ENCODE measurements around the gene SLC9A3.
A peak's percentile ranks its signal among the peaks of the same experiment; 100 is the strongest.

The SLC9A3 gene

DNA sequence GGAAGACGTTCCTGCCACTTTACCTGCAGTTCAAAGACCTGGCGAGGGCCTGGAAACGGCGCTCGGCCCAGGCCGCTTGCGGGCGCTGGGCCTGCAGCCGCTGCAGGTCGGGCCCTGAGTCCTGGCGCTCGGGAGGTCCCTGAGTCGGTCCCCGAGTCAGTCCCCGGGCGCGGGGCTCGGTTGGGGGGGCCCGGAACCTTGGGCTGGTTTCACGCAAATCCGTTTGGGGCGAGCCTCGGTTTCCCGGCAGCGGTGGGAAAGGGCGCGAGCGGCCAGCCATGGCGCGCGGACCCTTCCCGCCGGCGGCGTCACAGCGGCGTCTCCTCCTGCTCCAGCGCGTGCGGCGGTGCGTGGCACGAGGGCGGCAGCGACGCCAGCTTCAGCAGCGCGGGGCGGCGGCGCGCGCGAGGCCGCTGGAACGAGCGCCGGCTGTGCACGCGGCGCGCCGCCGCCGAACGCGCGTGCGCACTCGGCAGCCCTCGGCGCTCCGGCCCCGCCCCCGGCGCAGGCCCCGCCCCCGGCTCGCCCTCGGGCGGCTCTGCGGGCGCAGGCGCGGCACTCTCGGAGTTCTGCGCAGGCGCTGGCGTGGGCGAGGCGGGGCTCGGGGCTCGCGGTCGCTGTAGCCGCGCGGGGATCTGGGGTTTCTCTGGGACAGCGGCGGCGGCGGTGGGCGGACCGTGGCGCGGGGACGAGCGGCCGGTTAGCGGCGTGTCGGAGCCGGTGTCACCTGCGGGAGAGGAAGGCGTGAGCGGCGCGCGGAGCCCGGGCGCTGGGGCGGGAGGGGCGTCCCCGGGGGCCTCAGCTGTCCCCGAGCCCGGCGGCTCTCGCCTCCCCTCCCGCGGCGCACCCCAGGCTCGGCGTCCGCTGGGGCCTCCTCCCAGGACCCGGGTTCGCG, 51.3 kb downstream of the SLC9A3 start:
- DNase-seq: peak; percentile 76

DNA sequence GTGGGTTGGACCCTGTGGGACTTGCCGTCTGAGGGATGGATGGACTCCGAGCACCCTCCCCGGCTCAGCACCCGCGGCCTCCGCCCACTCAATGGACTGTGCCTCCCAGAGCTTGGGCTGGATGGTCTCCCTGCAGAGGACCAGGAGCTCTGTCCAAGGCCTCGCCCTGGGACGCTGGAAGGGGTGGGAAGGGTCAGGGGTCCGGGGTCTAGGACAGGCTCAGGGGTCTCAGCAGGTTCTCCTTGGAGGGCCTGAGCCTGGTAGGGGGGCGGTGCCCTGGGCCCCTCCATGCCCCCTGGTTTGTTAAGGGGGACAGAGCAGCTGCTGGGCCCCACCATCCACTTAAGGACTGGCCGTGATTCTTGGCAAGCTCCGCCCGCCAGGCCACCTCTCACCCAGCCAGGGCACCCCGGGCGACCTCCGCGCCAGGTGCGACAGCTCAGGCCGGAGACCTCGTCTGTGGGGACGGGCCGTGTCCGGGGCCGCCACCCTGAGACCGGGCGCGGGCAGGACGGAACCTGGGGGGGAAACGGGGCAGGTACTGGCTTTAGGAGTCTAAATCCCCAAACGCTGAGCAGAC, 52.1 kb downstream of the SLC9A3 start:
- no peak for DNase-seq

DNA sequence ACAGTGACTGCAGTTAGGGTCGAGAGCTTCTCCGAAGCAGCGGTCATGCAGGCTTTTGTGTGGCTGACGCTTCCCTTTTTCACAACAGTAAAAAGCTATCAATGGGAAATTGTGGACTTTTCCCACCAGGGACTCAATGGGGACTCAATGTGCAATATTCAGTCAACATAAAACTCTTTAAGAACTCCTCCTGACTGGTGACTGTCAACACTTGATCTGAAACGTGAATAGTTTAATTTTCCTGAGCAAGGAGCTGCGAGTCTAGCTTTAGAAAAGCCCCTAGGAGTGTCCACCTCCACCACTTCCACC, 52.5 kb downstream of the SLC9A3 start:
- peak; percentile 63 for DNase-seq

DNA sequence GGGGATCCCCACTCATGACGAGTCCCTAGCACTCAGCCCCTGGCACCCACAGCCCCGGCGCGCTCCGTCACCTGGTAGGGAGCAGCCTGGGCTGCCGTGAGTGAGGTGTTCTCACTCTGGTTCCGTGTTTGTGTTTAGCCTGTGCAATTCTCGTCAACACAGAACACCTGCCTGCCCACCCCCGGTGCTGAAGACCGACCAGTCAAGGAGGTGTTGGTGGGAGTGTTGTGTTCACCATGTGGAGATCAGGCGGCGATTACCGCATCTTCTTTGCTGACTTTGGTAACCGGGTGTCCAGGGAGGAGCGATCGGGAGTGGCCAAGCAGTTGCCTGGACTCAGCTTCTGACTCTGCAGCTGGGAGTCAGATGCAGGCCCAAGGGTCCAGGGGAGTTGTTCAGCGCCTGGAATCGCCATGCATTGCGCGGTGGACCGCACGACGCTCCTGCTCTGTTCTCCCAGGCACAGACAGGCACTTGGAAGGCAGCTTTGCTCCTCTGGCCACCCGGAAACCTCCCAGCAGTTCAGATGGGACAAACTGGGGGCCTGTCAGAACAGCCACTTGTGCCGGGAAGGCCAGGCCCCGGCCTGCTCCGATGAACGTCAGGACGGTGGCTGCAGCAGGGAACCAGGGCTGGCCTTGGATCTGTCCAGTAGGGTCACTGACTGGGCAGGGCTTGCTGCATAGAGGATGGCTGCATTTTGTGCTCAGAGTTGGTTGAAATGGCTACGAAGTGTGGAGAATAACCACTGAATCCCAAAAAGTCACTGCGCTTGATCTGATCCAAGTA, 53.1 kb downstream of the SLC9A3 start:
- no peak for DNase-seq

DNA sequence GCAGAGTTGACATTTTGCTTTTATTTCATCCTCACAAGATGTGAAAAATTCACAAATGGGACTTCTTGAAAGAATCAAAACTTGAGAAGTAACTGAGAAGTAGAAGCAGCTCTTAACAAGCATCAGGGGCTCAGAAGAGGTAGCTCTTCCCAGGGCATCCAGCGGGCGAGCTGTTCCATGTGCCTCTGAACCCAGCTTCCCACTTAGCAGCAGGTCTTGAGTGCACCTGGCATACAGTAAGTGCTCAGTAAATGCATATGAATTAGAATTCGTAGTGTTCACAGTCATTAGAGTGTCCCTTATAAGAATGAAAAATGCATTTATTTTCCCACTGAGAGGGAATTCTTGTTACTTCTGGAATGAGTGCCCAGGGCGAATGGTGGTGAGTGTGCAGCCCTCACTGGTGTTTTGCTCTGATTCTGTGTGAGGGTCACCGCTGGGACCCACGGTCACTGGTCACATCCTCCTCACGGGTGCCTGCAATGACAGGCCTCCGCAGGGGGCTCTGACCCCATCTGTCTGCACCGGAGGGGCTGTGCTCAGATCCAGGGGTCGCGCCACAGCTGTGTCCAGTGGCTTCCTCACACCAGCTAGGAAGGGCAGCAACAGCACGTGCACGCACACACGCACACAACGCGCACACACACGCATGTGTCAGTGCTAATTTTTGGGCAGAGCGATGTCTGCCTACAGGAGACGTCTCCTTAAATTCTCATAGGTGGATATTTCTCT, 54.3 kb downstream of the SLC9A3 start:
- no peak for DNase-seq

GRCh38 chr5:468401-468800, 55.8 kb downstream of the SLC9A3 start:
- DNase-seq: no peak

DNA sequence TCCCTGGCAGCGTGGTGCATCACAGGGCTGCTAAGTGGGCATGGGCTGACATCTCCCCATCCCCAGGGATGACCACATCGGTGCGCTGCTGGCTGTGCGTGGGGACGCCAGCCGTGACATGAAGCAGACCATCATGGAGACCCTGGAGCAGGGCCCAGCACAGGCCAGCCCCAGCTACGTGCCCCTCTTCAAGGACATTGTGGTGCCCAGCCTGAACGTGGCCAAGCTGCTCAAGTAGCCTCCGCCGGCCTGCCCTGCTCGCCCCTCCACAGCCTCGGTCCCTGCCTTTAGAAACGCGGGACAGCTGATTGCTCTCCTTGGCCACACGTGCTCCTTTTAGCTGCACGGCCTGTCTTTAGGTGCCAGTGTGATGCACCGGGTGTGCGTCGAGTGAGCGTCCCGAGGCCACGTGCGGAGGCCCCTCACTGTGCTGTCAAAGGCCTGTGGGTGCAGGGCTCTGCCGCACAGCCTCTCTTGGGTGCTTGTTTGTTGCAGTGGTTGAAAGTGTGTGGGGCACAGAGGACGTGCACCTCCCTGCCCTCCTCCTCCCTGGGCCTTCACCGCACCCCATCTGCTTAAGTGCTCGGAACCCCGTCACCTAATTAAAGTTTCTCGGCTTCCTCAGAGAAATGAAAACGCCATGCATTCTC, 57.5 kb downstream of the SLC9A3 start:
- DNase-seq: no peak

GRCh38 chr5:465591-466403, 58.5 kb downstream of the SLC9A3 start:
- no peak for DNase-seq

DNA sequence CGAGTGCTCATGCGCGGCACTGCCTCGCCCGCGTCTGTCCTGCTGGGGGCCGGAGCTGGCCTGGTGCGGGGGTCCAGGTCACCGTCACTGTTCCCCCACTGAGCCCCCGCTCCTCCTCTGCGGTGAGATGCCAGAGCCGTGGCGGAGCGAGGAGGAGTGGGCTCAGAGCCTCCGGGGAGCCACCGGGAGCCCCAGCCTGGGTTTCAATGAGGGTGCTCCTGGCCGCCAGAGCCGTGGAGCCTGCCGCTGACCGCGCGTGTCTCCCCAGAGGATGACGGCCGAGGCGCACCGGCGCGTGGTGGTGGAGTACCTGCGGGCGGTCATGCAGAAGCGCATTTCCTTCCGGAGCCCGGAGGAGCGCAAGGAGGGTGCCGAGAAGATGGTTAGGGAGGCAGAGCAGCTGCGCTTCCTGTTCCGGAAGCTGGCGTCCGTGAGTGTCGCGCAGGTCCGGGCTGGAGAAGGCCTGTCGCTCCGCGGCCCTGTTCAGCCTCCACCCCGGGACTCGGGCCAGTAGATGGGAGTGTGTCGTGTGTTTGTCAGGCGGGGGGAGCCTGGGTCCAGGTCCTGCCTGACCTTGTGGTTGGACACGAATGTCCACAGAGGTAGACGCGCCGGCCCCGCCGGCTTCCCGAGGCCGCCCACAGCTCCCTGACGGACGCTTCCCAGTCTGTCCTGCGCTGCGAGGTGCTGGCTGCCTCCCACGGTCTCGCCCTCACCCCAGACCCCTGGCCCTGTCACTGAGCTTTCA, 59.2 kb downstream of the SLC9A3 start:
- DNase-seq: no peak

- no peak for DNase-seq
Observed at GRCh38 chr5:464446-464842, 59.8 kb downstream of the SLC9A3 start.

DNA sequence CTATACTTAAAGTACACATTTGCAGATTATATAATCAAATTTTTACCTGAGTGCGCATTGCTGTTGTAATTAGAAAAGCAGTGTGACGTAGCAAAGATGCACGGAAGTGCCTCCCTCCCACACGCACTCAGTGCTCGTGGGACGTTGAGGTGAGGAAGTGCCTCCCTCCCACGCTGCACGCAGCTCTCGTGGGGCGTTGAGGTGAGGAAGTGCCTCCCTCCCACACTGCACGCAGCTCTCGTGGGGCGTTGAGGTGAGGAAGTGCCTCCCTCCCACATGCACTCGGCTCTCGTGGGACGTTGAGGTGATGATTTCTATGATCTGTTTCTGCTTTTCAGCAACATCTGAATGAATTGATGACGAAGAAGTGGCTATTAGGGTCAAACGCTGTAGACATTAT, 60.3 kb downstream of the SLC9A3 start:
- DNase-seq: no peak

DNA sequence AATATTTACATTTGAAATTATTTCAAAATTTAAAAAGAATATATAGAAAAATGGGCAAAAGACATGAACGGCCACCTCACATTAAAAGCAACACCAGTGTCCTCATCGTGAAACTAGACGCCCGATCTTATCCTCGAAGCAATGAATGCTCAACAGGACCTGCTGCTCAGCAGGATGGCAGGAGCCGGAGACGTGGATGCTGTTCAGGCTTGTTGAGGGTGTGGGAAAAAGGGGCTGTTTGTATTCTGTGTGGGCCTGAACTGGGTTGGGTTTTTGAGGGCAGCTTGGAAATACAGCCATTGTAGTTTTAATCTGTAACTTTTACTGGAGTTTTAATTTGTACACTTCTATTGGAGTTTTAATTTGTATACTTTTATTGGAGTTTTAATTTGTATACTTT, 60.9 kb downstream of the SLC9A3 start:
- no peak for DNase-seq

- DNase-seq: no peak
Observed at GRCh38 chr5:462051-462481, 62.2 kb downstream of the SLC9A3 start.

GRCh38 chr5:460273-460625, 64.0 kb downstream of the SLC9A3 start:
- DNase-seq: no peak

DNA sequence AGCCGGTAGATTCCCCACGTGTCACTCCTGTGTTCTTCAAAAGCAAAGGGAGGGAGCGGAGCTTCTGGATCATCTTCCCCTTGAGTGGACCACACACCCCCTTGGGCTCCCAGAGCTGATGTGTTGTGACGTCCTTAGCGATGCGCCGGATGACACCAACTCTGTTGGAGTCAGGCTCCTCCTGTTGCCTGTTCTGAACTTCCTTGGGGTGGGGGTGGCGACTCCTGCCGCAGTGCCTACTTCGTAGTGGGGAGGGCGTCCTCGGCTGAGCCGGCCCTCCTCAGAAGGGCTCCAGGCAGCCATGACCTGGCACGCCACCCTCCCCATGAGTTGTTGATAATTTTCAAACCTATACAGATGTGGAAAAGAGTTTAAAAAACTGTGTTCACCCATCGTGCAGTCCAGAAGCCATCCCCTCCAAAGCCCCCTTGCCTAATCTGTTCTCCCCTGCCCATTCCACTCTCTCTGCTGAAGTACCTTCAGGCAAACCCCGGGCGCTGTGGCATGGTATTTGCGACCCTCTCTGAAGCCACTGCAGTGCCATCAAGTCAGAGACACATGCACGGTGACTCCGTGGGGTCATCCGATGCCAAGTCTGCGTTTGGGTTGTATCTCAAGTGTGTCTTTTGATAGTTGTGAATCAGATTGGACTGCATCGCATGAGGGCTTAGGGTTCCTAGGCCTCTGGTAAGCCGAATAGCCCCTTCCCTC, 64.5 kb downstream of the SLC9A3 start:
- DNase-seq: no peak

DNA sequence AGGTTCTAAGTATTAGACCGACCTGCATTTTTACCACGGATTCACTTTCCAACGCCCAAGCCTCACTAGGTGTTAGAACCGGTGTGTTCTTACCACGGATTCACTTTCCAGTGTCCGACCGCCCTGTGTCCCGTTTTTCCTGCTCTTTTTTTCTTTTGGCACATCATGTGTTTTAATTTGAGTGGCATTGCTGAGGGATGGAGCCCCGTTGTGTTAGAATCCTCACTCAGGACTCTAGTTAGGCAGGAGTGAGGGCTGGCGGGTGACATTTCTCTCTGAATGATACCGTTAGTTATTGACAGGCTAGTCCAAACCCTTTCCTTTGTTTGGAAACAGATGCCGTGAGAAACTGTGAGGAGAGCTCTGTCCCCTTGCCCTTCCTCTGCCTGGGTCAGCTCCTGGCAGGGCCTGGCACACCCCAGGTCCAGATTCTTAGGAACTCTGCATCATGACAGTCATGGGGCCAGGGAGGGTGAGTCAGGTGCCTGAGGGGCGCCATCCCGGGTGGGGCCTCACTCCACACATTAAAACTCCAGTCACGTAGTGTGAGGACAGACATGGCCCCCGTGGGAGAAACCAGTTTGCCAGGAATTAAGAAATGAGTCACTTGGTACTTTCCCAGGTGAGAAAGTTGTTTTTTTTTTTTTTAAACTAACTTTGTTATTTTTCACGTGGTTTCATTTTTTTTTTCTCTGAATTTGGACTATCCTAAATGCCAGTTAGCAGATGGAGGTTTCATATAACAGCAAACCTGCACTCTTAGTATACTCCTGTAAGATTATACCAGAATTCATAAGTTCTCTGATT, 65.5 kb downstream of the SLC9A3 start:
- DNase-seq: no peak

DNA sequence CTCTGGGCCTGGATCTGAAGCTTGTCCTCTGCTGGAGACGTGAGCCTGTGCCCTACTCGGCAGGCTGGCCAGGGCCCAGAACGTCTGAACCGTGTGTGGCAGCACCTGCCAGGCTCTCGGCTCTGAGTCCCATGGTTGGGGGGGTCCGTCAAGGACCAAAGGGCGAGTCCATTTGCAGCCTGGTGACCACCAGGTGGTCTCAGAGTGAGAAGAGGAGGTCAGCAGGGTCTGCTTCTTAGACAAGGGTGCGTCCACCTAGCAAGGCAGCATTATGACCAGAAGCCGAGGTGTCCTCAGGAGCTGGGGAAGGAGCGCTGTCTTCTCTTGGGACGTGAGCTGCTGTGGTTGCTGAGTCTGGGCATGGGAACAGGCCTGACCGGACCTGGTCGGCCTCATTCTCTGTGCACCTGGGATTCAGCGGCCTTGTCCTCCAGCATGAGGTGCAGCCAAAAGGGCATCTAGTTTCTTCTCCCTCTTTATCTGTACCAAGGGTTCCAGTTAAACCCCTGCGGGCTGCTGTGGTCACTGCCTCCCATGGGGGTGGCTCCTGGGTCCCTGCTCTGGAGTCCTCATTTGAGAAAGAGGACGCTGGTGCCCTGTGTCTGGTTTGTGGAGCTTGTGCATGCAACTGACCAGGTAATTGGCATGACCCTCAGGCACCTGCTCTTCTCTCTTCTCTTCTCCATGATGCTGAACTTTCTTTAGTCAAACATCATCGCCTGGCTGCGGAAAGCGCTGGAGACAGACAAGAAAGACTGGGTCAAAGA, 66.9 kb downstream of the SLC9A3 start:
- no peak for DNase-seq

DNA sequence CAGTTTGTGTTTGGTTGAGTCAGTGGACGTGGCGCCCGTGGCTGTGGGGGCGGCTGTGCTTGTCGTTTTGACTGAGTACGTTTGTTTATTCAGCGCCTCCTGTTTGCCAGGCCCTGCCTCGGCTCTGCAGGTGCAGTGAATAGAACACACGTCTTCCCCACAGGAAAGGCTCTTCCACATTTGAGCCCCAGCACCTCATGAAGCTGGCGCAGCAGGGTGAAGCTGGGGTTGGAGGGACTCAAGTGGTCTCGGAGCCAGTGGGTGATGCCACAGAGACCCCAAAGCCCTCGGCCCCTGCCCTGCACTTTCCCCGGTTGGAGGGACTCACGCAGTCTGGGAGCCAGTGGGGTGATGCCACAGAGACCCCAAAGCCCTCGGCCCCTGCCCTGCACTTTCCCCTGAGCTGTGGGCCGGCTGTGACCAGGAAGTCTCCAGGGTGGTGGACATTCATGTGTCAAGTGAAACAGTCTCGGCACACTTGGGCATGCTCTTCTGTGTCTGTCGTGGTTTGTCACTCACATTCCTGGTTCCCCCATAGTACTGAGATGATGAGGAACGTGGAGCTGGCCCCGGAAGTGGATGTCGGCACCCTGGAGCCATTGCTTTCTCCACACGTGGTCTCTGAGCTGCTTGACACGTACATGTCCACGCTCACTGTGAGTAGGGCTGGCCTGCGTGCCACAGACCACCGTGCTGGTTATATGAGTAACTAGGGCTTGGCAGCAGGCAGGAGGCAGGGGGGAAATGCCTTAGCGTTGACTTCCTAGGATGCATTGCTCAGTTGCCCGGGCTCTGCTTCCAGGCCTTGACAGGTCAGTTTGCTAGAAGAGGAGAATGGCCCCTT, 67.7 kb downstream of the SLC9A3 start:
- DNase-seq: no peak
